ES-I3 (cell line): ENCODE results near the gene SCYL3.
"Not testable (repeated sequence)": the region's sequence is repeated elsewhere in the genome, so short reads cannot be mapped to it uniquely, and the experiment has no call there.

Experiments
- H3K36me3 ChIP-seq: 2 replicates; pipeline ENCODE4 v1.6.1; 2013; ENCODE audit warnings: mild to moderate bottlenecking, low read length, control low read depth, moderate library complexity; ENCODE audit not compliant: insufficient read depth
- H3K4me1 ChIP-seq: 2 replicates; pipeline ENCODE4 v1.6.1; 2013; ENCODE audit warnings: mild to moderate bottlenecking, control low read depth, low read length; ENCODE audit not compliant: insufficient read depth
- H3K9ac ChIP-seq: 2 replicates; pipeline ENCODE4 v1.6.1; 2013; ENCODE audit warnings: low read depth, mild to moderate bottlenecking, low read length, moderate library complexity
- H3K9me3 ChIP-seq: 2 replicates; pipeline ENCODE4 v1.6.1; 2013; ENCODE audit warnings: mild to moderate bottlenecking, low read length, moderate library complexity; ENCODE audit not compliant: control insufficient read depth, insufficient read depth

SCYL3 gene

DNA sequence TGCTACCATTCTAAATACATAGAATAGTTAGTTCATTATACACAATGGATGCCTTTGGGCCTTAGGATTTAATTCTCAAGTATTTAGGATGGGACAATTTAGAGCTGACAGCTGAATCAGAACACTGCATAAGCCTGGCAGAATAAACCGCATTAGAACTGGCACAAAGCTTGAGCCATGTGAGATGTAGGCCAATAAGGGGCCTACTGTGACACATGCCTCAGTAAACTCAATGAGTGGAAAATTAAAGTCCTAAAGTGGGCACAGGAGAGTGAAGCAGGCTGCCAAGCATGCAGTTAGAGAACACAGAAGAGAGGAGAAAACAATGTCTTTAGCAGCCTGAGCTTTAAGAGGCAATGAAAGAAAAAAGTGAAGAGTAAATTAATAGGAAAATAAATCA lies 24.3 kb downstream of the SCYL3 start:
- H3K9me3 ChIP-seq: peaks cover 10% of the 10 kb centered on the region
- no peaks in the 10 kb centered on the region for H3K4me1 ChIP-seq
- H3K9ac ChIP-seq: no peak overlapping the region
- peaks cover 37% of the 10 kb centered on the region for H3K36me3 ChIP-seq

DNA sequence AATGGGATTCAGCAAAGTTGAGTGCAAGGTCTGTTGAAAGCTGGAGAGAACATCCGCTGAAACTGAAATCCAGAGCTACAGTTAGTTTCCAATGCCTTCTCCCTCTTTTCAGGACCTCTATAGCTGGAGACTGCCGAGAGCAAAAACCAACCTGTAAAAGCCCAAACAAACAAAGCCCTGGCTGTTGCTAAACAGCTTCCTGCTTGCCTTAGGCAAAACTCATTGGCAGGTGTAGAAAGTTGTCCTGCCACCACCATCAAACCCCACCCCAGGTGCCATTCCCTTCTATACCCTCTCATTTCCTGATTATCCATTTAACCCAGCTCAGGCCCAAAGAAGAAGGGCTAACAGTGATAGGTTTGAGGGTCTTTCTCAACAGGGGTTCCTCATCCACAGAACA lies 24.7 kb downstream of the SCYL3 start:
- H3K36me3 ChIP-seq: peaks cover 42% of the 10 kb centered on the region
- no peak overlapping the region for H3K9ac ChIP-seq
- peaks cover 10% of the 10 kb centered on the region for H3K9me3 ChIP-seq
- no peaks in the 10 kb centered on the region for H3K4me1 ChIP-seq

DNA sequence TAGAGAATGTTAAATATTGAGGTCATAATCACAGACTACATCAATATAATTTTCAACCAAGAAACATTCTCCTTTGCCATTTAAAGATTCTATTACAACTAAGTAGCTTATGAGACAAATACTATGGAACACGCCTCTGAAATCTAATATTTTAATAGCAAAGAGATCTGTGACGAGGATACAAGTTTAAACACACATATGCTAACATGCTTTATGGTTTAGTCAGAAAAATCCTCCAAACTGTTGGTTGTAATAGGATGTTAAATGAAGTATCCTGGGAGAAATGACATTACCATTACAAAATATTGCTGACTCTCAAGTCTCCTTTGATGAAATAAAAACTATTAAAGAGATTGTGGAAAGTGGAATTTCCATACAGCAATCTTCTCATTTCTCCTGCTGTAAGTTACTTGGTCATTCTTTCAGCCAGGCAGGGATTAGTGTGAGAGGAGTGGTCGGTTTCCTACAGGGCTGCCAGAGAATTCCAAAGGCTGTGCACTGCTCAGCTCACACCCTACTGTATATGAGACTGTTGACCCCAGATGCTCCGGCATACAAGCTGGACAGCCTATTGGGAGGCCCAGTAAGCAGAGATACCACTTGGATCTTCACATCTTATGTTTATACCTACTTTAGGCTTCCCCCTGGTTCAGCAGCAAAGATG lies 26.6 kb downstream of the SCYL3 start:
- Histone ChIP-seq H3K36me3 (peaks cover 31% of the 10 kb centered on the region), H3K4me1 (no peaks in the 10 kb centered on the region), H3K9ac (no peak overlapping the region), H3K9me3 (peaks cover 3% of the 10 kb centered on the region; the same call in 1 of the 2 replicates)

DNA sequence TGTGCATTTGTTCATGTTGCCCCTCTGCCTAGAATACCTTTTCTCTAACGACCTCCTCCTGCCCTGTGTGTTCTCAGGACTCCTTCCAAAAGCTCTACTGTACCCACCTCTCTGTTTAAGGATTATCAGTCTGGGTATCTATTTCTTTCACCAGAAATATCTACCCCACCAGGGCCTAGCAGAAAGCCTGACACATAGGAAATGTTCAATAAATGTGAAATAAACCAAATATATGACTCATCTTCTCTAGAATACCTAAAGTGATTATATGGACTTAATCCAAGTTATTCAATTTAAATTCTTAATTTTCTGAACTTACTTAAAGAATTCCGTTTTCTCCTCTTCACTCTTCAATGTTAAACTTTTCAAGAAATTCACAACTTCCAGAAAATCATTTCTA lies 27.1 kb downstream of the SCYL3 start:
- H3K4me1 ChIP-seq: no peaks in the 10 kb centered on the region
- peaks cover 26% of the 10 kb centered on the region for H3K36me3 ChIP-seq
- H3K9ac ChIP-seq: no peak overlapping the region
- H3K9me3 ChIP-seq: no peaks in the 10 kb centered on the region

DNA sequence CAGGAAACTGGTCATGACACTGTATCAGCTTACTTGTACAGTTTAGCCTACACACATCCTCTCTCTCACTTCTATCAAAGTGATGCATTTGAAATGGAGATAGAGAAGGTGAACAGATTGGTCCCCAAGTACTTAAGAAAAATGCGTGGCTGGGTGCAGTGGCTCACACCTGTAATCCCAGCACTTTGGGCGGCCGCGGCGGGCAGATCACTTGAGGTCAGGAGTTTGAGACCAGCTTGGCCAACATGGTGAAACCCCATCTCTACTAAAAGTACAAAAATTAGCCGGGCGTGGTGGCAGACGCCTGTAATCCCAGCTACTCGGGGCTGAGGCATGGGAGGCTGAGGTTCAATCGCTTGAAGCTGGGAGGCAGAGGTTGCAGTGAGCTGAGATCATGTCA lies 29.2 kb downstream of the SCYL3 start:
- peaks cover 28% of the 10 kb centered on the region for H3K36me3 ChIP-seq
- not testable (repeated sequence) for H3K9me3 ChIP-seq, H3K4me1 ChIP-seq, H3K9ac ChIP-seq

DNA sequence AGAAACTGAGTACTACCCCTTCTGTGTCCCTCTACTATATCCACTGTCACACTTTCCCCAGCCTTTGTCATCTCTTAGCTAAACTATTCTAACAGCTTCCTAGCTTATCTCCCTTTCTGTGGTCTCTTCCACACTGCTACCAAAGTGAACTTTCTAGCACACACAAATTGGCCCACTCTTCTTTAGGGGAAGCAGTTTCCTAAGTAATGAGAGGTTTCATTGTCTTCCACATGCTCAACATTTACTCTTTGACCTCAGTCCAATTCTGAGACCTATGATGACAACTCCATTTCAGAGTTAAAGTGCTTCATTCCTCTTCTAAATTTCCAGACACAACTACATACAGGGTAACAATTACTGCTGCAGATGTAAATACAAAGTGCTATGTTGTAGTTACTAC lies 32.9 kb downstream of the SCYL3 start:
- Histone ChIP-seq H3K4me1 (no peaks in the 10 kb centered on the region), H3K36me3 (peaks cover 19% of the 10 kb centered on the region; the same call in 1 of the 2 replicates), H3K9me3 (no peaks in the 10 kb centered on the region), H3K9ac (no peak overlapping the region)

DNA sequence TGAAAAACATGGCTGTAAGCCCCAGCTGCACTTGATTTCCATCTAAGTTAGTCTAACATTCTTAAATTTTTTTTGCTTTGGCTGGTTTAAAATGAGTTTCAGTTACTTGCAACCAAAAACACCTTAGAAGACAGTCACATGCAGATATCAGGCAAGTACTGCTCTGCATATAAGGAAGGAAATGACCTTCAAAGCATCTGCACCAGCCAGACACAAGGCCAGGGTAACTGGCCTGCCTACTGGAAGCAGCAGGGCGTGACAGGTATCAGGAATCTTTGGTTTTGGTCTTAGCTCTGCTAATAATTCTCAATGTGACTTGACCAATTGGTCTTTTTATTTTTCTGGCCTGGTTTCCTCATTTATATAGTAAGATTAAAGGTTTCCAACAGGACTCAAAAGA lies 33.5 kb downstream of the SCYL3 start:
- Histone ChIP-seq H3K9ac (no peak overlapping the region), H3K36me3 (peaks cover 18% of the 10 kb centered on the region; the same call in 1 of the 2 replicates), H3K9me3 (no peaks in the 10 kb centered on the region), H3K4me1 (no peaks in the 10 kb centered on the region)

DNA sequence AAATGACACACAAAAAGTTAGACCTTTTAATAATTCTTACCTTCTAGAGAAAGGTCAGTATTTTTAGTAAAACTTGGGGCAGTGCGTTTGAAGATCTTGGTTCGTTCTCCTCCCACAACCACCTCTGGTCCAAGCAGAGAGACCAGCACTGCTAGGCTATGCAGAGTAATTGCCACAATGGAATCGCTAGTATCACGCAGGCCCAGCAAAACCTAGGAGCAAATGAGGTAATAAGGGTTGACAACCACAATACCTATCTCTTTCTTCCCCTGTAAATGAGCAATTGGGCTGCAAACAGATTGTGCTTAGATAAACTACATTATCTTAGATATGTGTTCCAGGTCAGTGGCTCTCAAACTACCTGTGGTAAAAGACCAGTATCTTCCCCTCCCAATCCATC lies 34.7 kb downstream of the SCYL3 start:
- Histone ChIP-seq H3K9me3 (no peaks in the 10 kb centered on the region), H3K9ac (no peak overlapping the region), H3K4me1 (no peaks in the 10 kb centered on the region), H3K36me3 (peaks cover 12% of the 10 kb centered on the region)

DNA sequence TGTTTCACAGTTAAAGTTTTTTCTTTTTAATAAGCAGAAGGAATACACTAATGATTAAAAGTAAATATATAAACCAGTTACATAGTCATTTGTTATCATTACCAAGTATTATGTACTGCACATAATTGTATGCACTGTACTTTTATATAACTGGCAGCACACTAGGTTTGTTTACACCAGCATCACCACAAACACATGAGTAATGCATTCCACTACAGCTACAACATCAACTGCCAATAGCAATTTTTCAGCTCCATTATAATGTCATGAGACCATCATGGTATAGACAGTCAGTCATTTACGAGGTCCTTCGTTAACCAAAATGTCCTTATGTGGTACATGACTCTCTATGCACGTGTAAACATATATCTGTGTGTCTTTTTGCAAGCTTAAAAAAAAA lies 35.2 kb downstream of the SCYL3 start:
- H3K9ac ChIP-seq: no peak overlapping the region
- no peaks in the 10 kb centered on the region for H3K4me1 ChIP-seq
- no peaks in the 10 kb centered on the region for H3K9me3 ChIP-seq
- H3K36me3 ChIP-seq: peaks cover 13% of the 10 kb centered on the region

DNA sequence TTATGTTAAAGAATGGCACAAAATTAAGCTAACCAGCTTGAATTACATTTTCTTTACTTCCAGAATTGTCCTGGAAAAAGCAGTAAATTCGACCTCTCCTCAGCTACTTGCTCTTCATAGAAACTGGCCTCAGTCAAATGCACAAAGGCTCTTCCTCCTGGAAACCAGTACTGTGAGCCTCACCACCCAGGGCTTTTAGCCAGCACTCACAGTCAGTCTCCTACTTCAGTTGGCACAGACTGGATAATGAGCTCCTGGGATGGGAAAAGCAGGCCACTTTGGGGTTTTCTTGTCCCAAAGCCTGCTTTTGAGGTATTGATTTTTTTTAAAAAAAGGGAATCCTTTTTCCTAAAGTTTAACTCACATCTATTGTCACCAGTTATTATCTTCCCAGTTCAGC lies 40.4 kb downstream of the SCYL3 start:
- H3K9ac ChIP-seq: no peak overlapping the region
- H3K9me3 ChIP-seq: no peaks in the 10 kb centered on the region
- peaks cover 12% of the 10 kb centered on the region for H3K36me3 ChIP-seq
- H3K4me1 ChIP-seq: no peaks in the 10 kb centered on the region

DNA sequence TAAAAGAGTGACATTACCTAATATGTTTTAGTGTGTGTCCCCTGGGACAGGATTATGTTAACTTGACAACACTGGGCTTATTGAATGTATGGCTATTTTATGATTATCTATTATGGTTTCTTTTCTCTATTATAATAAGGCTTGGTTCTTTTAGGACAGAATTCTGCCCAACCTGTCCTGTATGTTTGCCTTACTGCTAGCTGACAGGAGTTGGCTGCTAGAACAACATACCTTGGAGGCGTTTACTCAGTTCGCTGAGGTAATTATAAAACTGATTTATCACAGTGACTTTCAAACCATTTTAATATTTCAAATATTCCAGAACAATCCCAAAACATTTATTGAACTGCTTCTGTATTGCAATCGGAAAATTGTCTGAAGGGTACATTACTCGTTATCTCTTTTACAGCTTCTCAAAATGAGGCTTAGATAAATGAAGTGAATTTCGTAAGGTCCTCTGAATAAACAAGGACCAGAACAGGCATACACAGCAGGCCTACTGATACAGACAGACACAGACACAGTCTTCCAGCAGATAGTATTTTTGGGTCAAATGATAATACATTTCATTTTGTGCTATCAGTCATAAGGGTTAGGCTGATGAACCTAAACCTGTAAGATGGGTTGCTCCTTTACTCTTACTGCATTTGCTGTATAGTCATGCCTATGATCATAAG lies 44.2 kb downstream of the SCYL3 start:
- no peaks in the 10 kb centered on the region for H3K9me3 ChIP-seq
- H3K9ac ChIP-seq: no peak overlapping the region
- H3K4me1 ChIP-seq: no peaks in the 10 kb centered on the region
- H3K36me3 ChIP-seq: peaks cover 6% of the 10 kb centered on the region

DNA sequence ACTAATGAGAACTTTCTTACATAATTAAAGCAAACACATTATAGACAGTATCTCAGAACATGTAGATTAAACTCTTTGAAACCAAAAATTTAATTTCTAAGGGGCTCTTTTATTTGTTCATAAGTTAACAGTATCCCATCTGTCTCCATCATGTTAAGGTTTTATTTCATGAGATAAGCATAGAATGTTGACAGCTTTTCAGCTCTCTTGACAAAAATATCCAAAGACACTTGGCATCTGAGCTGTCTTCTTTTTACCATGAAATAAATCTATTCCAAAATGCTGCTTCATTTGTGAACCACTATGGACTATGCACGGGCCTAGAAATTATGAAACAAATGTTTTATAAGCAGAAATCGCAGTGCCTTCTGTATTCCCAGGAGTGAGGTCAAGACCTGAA lies 45.2 kb downstream of the SCYL3 start:
- Histone ChIP-seq H3K9ac (no peak overlapping the region), H3K36me3 (peaks cover 5% of the 10 kb centered on the region), H3K4me1 (no peaks in the 10 kb centered on the region), H3K9me3 (no peaks in the 10 kb centered on the region)

DNA sequence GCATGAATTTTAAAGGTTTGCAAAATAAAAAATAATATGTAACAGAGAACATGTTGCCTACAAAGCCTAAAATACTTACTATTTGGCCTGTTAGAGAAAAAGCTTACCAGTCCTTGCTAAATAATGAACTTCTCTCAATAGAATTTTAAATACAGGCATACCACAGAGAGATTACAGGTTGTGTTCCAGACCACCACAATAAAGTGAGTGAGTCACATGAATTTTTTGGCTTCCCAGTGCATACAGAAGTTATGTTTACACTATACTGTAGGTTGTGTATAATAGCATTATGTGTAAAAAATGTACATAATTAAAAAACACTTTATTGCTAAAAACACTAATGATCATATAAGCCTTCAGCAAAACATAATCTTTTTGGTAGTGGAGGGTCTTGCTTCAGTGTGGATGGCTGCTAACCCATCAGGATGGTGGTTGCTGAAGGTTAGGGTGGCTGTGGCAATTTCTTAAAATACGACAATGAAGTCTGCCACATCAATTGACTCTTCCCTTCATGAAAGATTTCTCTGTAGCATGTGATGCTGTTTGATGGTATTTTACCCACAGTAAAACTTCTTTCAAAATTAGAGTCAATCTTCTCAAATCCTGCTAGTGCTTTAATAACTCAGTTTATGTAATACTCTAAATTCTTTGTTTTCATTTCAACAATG lies 48.6 kb downstream of the SCYL3 start:
- Histone ChIP-seq H3K4me1 (no peaks in the 10 kb centered on the region), H3K9ac (no peak overlapping the region), H3K9me3 (no peaks in the 10 kb centered on the region), H3K36me3 (no peaks in the 10 kb centered on the region; the same call in none of the 2 replicates)

DNA sequence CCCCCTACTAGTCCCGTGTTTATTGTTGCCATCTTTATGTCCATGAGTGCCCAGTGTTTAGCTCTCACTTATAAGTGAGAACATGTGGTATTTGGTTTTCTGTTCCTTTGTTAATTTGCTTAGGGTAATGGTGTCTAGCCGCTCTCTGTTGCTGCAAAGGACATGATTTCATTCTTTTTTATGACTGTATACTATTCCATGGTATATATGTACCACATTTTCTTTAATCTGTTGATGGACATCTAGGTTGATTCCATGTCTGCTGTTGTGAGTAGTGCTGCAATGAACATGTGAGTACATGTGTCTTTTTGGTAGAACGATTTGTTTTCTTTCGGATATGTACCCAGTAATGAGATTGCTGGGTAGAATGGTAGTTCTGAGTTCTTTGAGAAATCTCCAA lies 54.8 kb downstream of the SCYL3 start:
- Histone ChIP-seq H3K4me1 (no peaks in the 10 kb centered on the region), H3K36me3 (peaks cover 11% of the 10 kb centered on the region), H3K9ac (no peak overlapping the region), H3K9me3 (no peaks in the 10 kb centered on the region; the same call in 1 of the 2 replicates)

DNA sequence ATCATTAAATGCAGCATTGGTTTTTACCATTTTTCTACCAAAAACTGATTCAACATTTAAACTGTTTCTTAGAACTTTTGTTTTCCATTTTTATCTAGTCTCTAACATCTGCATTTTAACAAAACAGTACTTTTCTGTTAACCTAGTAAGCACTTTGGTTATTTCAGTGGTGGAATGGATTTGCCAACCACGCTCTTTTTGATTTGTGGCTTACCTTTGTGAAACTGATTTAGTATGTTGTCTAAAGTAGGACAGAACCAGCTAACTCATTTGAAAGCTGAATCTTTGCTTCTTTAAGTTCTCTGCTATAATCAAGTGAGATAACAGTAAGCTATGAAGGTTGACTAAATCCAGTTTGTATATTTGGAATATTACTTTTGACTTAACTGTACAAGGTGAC lies 57.5 kb downstream of the SCYL3 start:
- Histone ChIP-seq H3K36me3 (peaks cover 11% of the 10 kb centered on the region), H3K4me1 (no peaks in the 10 kb centered on the region), H3K9me3 (no peaks in the 10 kb centered on the region; the same call in 1 of the 2 replicates), H3K9ac (no peak overlapping the region)
